HUES48 (cell line): ENCODE measurements around the gene POLD2.
A peak's percentile ranks its signal among the peaks of the same experiment; 100 is the strongest.

ENCODE experiments used
- H3K27ac ChIP-seq: one replicate; pipeline ENCODE4 v1.7.0; 2013; ENCODE audit warnings: low read depth, low read length, inconsistent platforms
- H3K27me3 ChIP-seq: 2 replicates; pipeline ENCODE4 v1.6.1; 2013; ENCODE audit warnings: mild to moderate bottlenecking, low read length; ENCODE audit not compliant: control insufficient read depth, insufficient read depth
- H3K36me3 ChIP-seq: 2 replicates; pipeline ENCODE4 v1.6.1; 2013; ENCODE audit warnings: low read length; ENCODE audit not compliant: control insufficient read depth, insufficient read depth
- H3K4me1 ChIP-seq: 2 replicates; pipeline ENCODE4 v1.6.1; 2013; ENCODE audit warnings: mild to moderate bottlenecking, low read length; ENCODE audit not compliant: control insufficient read depth, insufficient read depth
- H3K4me3 ChIP-seq: 2 replicates; pipeline ENCODE4 v1.5.1; 2013; ENCODE audit warnings: mild to moderate bottlenecking, low read depth, low read length
- H3K9ac ChIP-seq: 2 replicates; pipeline ENCODE4 v1.6.1; 2013; ENCODE audit warnings: mild to moderate bottlenecking, low read depth, low read length, moderate library complexity
- H3K9me3 ChIP-seq: 2 replicates; pipeline ENCODE4 v1.6.1; 2013; ENCODE audit warnings: low read length; ENCODE audit not compliant: control insufficient read depth, insufficient read depth

POLD2 gene

GRCh38 chr7:44073664-44074348 is 49.5 kb downstream of the POLD2 start:
- Histone ChIP-seq H3K9me3 (no peaks in the 10 kb centered on the region), H3K4me1 (no peaks in the 10 kb centered on the region), H3K36me3 (peaks cover 51% of the 10 kb centered on the region), H3K9ac (no peak overlapping the region), H3K27me3 (0 out of 2 replicates have a peak, but pooled peaks cover 4% of the 10 kb centered on the region), H3K27ac (no peak overlapping the region), H3K4me3 (no peak overlapping the region)

- Histone ChIP-seq H3K4me1 (no peaks in the 10 kb centered on the region), H3K27me3 (peaks cover 13% of the 10 kb centered on the region), H3K4me3 (no peak overlapping the region), H3K9me3 (no peaks in the 10 kb centered on the region), H3K9ac (no peak overlapping the region), H3K36me3 (peaks cover 39% of the 10 kb centered on the region), H3K27ac (no peak overlapping the region)
Observed at GRCh38 chr7:44072364-44073231, 50.8 kb downstream of the POLD2 start.

- H3K9me3 ChIP-seq: no peaks in the 10 kb centered on the region
- peaks cover 20% of the 10 kb centered on the region for H3K27me3 ChIP-seq
- H3K27ac ChIP-seq: no peak overlapping the region
- no peak overlapping the region for H3K9ac ChIP-seq
- no peak overlapping the region for H3K4me3 ChIP-seq
- no peaks in the 10 kb centered on the region for H3K4me1 ChIP-seq
- peaks cover 31% of the 10 kb centered on the region for H3K36me3 ChIP-seq
Observed at GRCh38 chr7:44071726-44072363, 51.5 kb downstream of the POLD2 start.

- Histone ChIP-seq H3K27ac (no peak overlapping the region), H3K9me3 (no peaks in the 10 kb centered on the region), H3K4me1 (peaks cover 28% of the 10 kb centered on the region), H3K27me3 (peaks cover 21% of the 10 kb centered on the region), H3K9ac (no peak overlapping the region), H3K4me3 (no peak overlapping the region), H3K36me3 (peaks cover 3% of the 10 kb centered on the region; the same call in 1 of the 2 replicates)
Observed at GRCh38 chr7:44068054-44068453, 55.3 kb downstream of the POLD2 start.

GRCh38 chr7:44067064-44067951 is 56.0 kb downstream of the POLD2 start:
- Histone ChIP-seq H3K4me1 (peaks cover 28% of the 10 kb centered on the region), H3K9me3 (no peaks in the 10 kb centered on the region), H3K4me3 (no peak overlapping the region), H3K36me3 (no peaks in the 10 kb centered on the region), H3K27me3 (peaks cover 21% of the 10 kb centered on the region), H3K27ac (no peak overlapping the region), H3K9ac (no peak overlapping the region)

- peaks cover 7% of the 10 kb centered on the region; the same call in 1 of the 2 replicates for H3K36me3 ChIP-seq
- peaks cover 28% of the 10 kb centered on the region for H3K4me1 ChIP-seq
- H3K9me3 ChIP-seq: no peaks in the 10 kb centered on the region
- H3K27me3 ChIP-seq: peaks cover 21% of the 10 kb centered on the region
- H3K4me3 ChIP-seq: no peak overlapping the region
- H3K9ac ChIP-seq: no peak overlapping the region
- H3K27ac ChIP-seq: no peak overlapping the region
Observed at GRCh38 chr7:44066494-44067063, 56.8 kb downstream of the POLD2 start.

- Histone ChIP-seq H3K36me3 (peaks cover 12% of the 10 kb centered on the region; the same call in 1 of the 2 replicates), H3K4me3 (no peak overlapping the region), H3K9ac (no peak overlapping the region), H3K9me3 (no peaks in the 10 kb centered on the region), H3K27me3 (peaks cover 21% of the 10 kb centered on the region), H3K27ac (peak overlapping the region; percentile 34), H3K4me1 (peaks cover 28% of the 10 kb centered on the region)
Observed at GRCh38 chr7:44066111-44066460, 57.3 kb downstream of the POLD2 start.

GRCh38 chr7:44065431-44066110 is 57.8 kb downstream of the POLD2 start, which contains the start of gene PGAM2:
PGAM2 (minus strand) TSS chr7:44065567; CDS start chr7:44065529, 38 bp downstream.
- no peak within 1 kb of the TSS for H3K9ac ChIP-seq

GRCh38 chr7:44064791-44065430 is 58.4 kb downstream of the POLD2 start:
- H3K27ac ChIP-seq: no peak overlapping the region
- H3K4me3 ChIP-seq: no peak overlapping the region
- H3K27me3 ChIP-seq: peaks cover 21% of the 10 kb centered on the region
- no peak overlapping the region for H3K9ac ChIP-seq
- H3K36me3 ChIP-seq: peaks cover 23% of the 10 kb centered on the region
- H3K9me3 ChIP-seq: no peaks in the 10 kb centered on the region
- H3K4me1 ChIP-seq: peaks cover 28% of the 10 kb centered on the region

More at GRCh38 chr7:44065431-44066110, 57.8 kb downstream of the POLD2 start, which contains the start of gene PGAM2:
- Histone ChIP-seq H3K27me3 (peaks cover 21% of the 10 kb centered on the region), H3K9me3 (no peaks in the 10 kb centered on the region), H3K4me1 (peaks cover 28% of the 10 kb centered on the region), H3K4me3 (no peak within 1 kb of the TSS), H3K27ac (peak within 1 kb of the TSS; percentile 34), H3K36me3 (peaks cover 17% of the 10 kb centered on the region; the same call in 1 of the 2 replicates)
